C4-2B (cell line): ENCODE data around the gene CDR2L.
"Not testable (repeated sequence)": the region's sequence is repeated elsewhere in the genome, so short reads cannot be mapped to it uniquely, and the experiment has no call there.

Experiments
- CTCF ChIP-seq: fragments of 450-650 bp; conservative IDR thresholded peaks from 2 replicates; pipeline ENCODE4 v1.5.1; 2017; ENCODE audit warnings: mild to moderate bottlenecking
- ZFX ChIP-seq: fragments of 450-650 bp; IDR thresholded peaks from 2 replicates; pipeline ENCODE4 v1.6.1; 2017

GRCh38 chr17:75043789-75044188 lies 56.4 kb downstream of the CDR2L start:
- TF ChIP-seq CTCF, ZFX: not testable (repeated sequence)
